Left lung (tissue), 10 donors: ENCODE measurements around the gene CNNM3. TPM values are rescaled to one million over a fixed set of nuclear protein-coding genes. Genes with fewer than 3 reads are reported as not detected.

Experiments used
- ATAC-seq: fragments of 200-7000 bp; cut with Tn5 transposase; one replicate; pipeline ENCODE4 v1.9.1; 2020; ENCODE audit warnings: moderate library complexity
- DNase-seq, 4 donors: peaks; one replicate each; pipeline ENCODE4 v3.0.0-alpha.2; 2013 to 2020
- H3K27ac ChIP-seq, 2 donors: fragments of 200-600 bp; sonication (generic) in 1 of 2; one replicate each; pipeline versions ENCODE4 v1.5.0 to v1.8.0; 2020 to 2021
- H3K27me3 ChIP-seq, 2 donors: fragments of 200-600 bp; sonication (generic) in 1 of 2; one replicate each; pipeline versions ENCODE4 v1.5.0 to v1.8.0; 2020 to 2021
- H3K36me3 ChIP-seq, 2 donors: fragments of 200-600 bp; sonication (generic) in 1 of 2; one replicate each; pipeline versions ENCODE4 v1.5.0 to v1.8.0; 2020 to 2021
- H3K4me1 ChIP-seq, 2 donors: fragments of 200-600 bp; one replicate each; pipeline ENCODE4 v1.8.0; 2021
- H3K4me3 ChIP-seq, 2 donors: fragments of 200-600 bp; sonication (generic) in 1 of 2; one replicate each; pipeline versions ENCODE4 v1.5.0 to v1.8.0; 2020 to 2021; ENCODE audit warnings: mild to moderate bottlenecking in 1 of 2
- H3K9me3 ChIP-seq, 2 donors: fragments of 200-600 bp; sonication (generic) in 1 of 2; one replicate each; pipeline versions ENCODE4 v1.5.0 to v1.8.0; 2020 to 2021
- CTCF ChIP-seq, 2 donors: fragments of 200-600 bp; sonication (generic) in 1 of 2; IDR thresholded peaks; one replicate each; pipeline versions ENCODE4 v1.5.0 to v1.8.0; 2021; ENCODE audit warnings: antibody characterized with exemption in 2 of 2
- intact Hi-C, 2 donors: fragments of 100-400 bp; cut with DNase I; formaldehyde crosslinking; loops; one replicate each; pipeline versions ENCODE4 v1.11.2 to v1.14.2; 2022
- polyA plus RNA-seq, 6 donors: library from polyadenylated mRNA; unstranded; fragments of 120-200 nt; gene quantifications; one replicate each; pipeline ENCODE4 v1.2.1, GENCODE V29; 2013; ENCODE audit not compliant: insufficient read length in 6 of 6
- total RNA-seq, 2 donors: library from RNA; stranded (reverse); fragmentation: NEBNext Ultra II Directional; extraction: Animal tissue kit (Norgen Biotek cat#: 25700); gene quantifications; one replicate each; pipeline ENCODE4 v1.2.1, GENCODE V29; 2021
- donor health status: DM: no; HTN: yes; CAD: no.
- donor health status: DM: no; HTN: no; CAD: no.

Gene CNNM3
- total and polyA plus RNA-seq, 8 donors = 24.8 to 37.9 (median 32.2) TPM

- TF ChIP-seq CTCF (IDR thresholded peaks at IDR 0.05) = no peak
- Histone ChIP-seq H3K9me3 (no peaks in the 10 kb centered on the region), H3K36me3 (no peaks in the 10 kb centered on the region), H3K27ac (peak overlapping the region in 1 of 2 donors; percentile 55), H3K27me3 (peaks cover 0 to 80% of the 10 kb centered on the region in 2 donors), H3K4me3 (no peak overlapping the region), H3K4me1 (peaks cover 11 to 58% of the 10 kb centered on the region in 2 donors)
- intact Hi-C loops = no loop called here
- DNase-seq (peak in 1 of 4 donors; percentile 26), ATAC-seq (no peak)
Observed at GRCh38 chr2:96872591-96873349, 56.7 kb downstream of the CNNM3 start.

- ATAC-seq (no peak), DNase-seq (peak in 1 of 4 donors; percentile 84)
- Histone ChIP-seq H3K4me3 (no peak overlapping the region), H3K27me3 (peaks cover 0 to 72% of the 10 kb centered on the region in 2 donors), H3K9me3 (no peaks in the 10 kb centered on the region), H3K36me3 (no peaks in the 10 kb centered on the region), H3K27ac (peak overlapping the region in 1 of 2 donors; percentile 55), H3K4me1 (peaks cover 7 to 50% of the 10 kb centered on the region in 2 donors)
- no peak for TF ChIP-seq CTCF (IDR thresholded peaks at IDR 0.05)
- intact Hi-C loops = no loop called here
Observed at GRCh38 chr2:96873651-96874096, 57.6 kb downstream of the CNNM3 start.

GRCh38 chr2:96874198-96874831 is 58.2 kb downstream of the CNNM3 start:
- peak in 1 of 4 donors; percentile 65 for DNase-seq
- no peak for TF ChIP-seq CTCF (IDR thresholded peaks at IDR 0.05)
- no peak overlapping the region for H3K4me3 ChIP-seq
- no peak for ATAC-seq
- H3K27ac ChIP-seq = peak overlapping the region in 1 of 2 donors; percentile 55
- H3K36me3 ChIP-seq = no peaks in the 10 kb centered on the region
- H3K4me1 ChIP-seq = peaks cover 7 to 44% of the 10 kb centered on the region in 2 donors
- intact Hi-C loops = no loop called here
- no peaks in the 10 kb centered on the region for H3K9me3 ChIP-seq
- H3K27me3 ChIP-seq = peaks cover 0 to 66% of the 10 kb centered on the region in 2 donors

- Histone ChIP-seq H3K9me3 (no peaks in the 10 kb centered on the region), H3K27me3 (peaks cover 0 to 52% of the 10 kb centered on the region in 2 donors), H3K4me1 (peaks cover 5 to 32% of the 10 kb centered on the region in 2 donors), H3K4me3 (no peak overlapping the region), H3K27ac (no peak overlapping the region), H3K36me3 (no peaks in the 10 kb centered on the region)
- no peak for TF ChIP-seq CTCF (IDR thresholded peaks at IDR 0.05)
- DNase-seq (no peak), ATAC-seq (no peak)
- intact Hi-C loops = no loop called here
Observed at GRCh38 chr2:96875498-96876268, 59.6 kb downstream of the CNNM3 start.
